ENCODE results near the gene NLRP7.
"Not testable (repeated sequence)": the region's sequence is repeated elsewhere in the genome, so short reads cannot be mapped to it uniquely, and the experiment has no call there.

DNA sequence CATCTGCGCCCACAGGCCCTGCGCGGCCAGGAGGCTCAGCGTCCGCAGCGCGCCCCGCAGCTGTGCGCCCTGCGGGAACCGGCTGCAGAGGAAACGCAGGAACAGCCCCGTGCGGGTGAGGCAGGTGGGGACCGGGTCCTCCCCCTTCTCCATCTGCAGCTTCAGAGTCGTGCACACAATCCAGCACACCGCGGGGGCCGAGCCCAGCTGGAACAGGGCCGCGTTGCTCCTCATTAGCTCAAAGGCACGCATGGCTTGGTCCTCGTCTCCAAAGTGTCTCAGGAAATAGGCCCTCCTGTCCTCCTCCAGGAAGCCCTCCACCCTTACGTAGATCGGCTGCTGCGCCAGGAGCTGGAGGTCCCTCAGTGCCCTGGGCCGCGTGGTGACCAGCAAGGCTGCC, 7.8 kb downstream of the NLRP7 start:
- TF ChIP-seq, protein P1, sequence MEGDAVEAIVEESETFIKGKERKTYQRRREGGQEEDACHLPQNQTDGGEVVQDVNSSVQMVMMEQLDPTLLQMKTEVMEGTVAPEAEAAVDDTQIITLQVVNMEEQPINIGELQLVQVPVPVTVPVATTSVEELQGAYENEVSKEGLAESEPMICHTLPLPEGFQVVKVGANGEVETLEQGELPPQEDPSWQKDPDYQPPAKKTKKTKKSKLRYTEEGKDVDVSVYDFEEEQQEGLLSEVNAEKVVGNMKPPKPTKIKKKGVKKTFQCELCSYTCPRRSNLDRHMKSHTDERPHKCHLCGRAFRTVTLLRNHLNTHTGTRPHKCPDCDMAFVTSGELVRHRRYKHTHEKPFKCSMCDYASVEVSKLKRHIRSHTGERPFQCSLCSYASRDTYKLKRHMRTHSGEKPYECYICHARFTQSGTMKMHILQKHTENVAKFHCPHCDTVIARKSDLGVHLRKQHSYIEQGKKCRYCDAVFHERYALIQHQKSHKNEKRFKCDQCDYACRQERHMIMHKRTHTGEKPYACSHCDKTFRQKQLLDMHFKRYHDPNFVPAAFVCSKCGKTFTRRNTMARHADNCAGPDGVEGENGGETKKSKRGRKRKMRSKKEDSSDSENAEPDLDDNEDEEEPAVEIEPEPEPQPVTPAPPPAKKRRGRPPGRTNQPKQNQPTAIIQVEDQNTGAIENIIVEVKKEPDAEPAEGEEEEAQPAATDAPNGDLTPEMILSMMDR (conservative IDR thresholded peaks at IDR 0.05; ENCODE audit: low read depth, low read length) = not testable (repeated sequence)
- not testable (repeated sequence) for TF ChIP-seq EZH2 (IDR thresholded peaks at IDR 0.05; ENCODE audit: borderline replicate concordance, low read depth, low read length, poor library complexity, severe bottlenecking)
